ENCODE data around the gene ITGB7. TPM values are rescaled to one million over a fixed set of nuclear protein-coding genes. Genes with fewer than 3 reads are reported as not detected.

ITGB7 gene
- total RNA-seq, 1 donor from 2014 or later: 5.8 TPM

DNA sequence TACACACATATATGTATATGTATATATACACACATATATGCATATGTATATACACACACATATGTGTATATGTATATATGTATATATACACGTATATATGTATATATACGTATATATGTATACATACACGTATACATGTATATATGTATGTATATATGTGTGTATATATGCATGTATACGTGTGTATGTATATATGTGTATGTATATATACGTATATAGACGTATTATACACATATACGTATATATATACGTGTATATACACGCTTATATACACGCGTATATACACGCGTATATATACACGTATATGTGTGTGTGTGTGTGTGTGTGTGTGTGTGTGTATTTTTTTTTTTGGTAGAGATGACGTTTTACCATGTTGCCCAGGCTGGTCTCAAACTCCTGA, 59.4 kb downstream of the ITGB7 start:
- no peak for DNase-seq (ENCODE audit: low spot score)

DNA sequence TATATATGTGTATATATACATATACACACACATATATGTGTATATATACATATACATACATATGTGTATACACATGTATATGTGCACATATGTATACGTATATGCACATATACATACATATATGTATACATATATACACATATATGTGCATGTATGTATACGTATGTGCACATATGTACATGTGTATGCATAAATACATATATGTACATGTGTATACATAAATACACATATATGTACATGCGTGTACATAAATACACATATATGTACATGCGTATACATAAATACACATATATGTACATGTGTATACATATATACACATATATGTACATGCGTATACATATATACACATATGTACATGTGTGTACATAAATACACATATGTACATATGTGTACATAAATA, 59.9 kb downstream of the ITGB7 start:
- no peak for DNase-seq (ENCODE audit: low spot score)

DNA sequence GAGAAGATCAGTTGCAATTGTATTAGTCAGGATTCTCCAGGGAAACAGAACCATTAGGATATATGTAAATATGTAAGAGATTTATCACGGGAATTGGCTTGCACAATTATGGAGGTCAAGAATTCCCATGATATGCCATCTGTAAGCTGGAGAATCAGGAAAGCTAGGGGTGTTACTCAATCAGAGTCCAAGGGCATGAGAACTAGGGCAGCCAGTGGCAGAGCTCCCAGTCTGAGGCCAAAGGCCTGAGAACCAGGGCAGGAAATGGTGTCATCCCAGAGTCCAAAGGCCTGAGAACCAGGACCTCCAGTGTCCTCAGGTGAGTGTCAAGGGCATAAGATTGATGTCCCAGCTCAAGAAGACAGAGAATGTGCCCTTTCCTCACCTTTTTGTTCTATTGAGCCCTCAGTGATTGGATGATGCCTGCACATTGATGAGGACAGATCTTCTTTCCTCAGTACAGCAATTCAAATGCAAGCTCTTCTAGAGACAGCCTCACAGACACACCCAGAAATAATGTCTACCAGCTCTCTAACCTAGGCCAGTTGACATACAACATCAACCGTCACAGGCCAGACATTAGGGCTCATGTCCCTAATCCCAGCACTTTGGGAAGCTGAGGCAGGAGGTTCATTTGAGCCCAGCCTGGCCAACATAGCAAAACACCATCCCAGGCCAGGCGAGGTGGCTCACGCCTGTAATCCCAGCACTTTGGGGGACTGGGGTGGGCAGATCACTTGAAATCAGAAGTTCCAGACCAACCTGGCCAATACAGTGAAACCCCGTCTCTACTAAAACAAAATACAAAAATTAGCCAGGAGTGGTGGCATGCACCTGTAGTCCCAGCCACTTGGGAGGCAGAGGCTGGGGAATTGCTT, 61.4 kb downstream of the ITGB7 start:
- no peak for DNase-seq (ENCODE audit: low spot score)

DNA sequence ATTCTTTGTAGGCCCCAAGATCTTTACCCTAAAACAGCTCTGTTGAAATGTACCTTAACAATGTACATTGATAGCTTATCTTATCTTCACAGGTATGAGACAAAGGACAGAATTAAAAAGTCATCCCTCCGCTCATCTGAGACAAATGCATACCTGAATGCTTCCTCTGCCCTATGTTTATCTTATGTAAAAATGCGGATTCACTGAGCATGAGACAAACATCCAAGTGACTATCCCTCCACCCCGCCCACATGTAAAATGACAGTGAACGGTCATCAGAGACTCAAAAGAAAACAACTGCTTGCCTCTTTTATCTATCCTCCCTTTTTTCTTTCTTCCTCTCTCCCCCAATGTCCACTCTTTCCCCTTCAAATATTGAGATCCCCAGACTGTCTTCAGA, 63.7 kb downstream of the ITGB7 start:
- no peak for DNase-seq (ENCODE audit: low spot score)

Other genes with a start within 250 kb of the ITGB7 start
- 546 TPM for gene EIF4B, start 200.8 kb downstream of the ITGB7 start, total RNA-seq
- gene TNS2, start 157.2 kb downstream of the ITGB7 start, total RNA-seq: 124 TPM
- gene SPRYD3, start 127.9 kb downstream of the ITGB7 start, total RNA-seq: 68.4 TPM
- gene IGFBP6, start 109.6 kb downstream of the ITGB7 start, total RNA-seq: 22.8 TPM
- gene SOAT2, start 103.8 kb downstream of the ITGB7 start, total RNA-seq: 0.75 TPM
- 40.4 TPM for gene ZNF740, start 26.5 kb downstream of the ITGB7 start, total RNA-seq
- gene CSAD, start 26.3 kb downstream of the ITGB7 start, total RNA-seq: 44.3 TPM
- gene RARG, start 25.0 kb upstream of the ITGB7 start, total RNA-seq: 41.8 TPM
- gene ESPL1, start 61.0 kb upstream of the ITGB7 start, total RNA-seq: 1.5 TPM
- 420 TPM for gene PFDN5, start 88.3 kb upstream of the ITGB7 start, total RNA-seq
- 63.4 TPM for gene MYG1, start 92.4 kb upstream of the ITGB7 start, total RNA-seq
- 55.5 TPM for gene AAAS, start 114.4 kb upstream of the ITGB7 start, total RNA-seq
- not detected for gene SP7, start 129.1 kb upstream of the ITGB7 start, total RNA-seq
- 104 TPM for gene SP1, start 172.9 kb upstream of the ITGB7 start, total RNA-seq
- gene AMHR2, start 216.6 kb upstream of the ITGB7 start, total RNA-seq: 0.60 TPM
- gene PRR13, start 234.5 kb upstream of the ITGB7 start, total RNA-seq: 326 TPM
- 713 TPM for gene PCBP2, start 244.9 kb upstream of the ITGB7 start, total RNA-seq